Ovary (tissue), 9 donors: ENCODE data around the gene ST6GALNAC4. TPM values are rescaled to one million over a fixed set of nuclear protein-coding genes. Genes with fewer than 3 reads are reported as not detected.

Experiments used
- DNase-seq, 5 donors: peaks; one replicate each; pipeline ENCODE4 v3.0.0-alpha.2; 2019 to 2020
- H3K27ac ChIP-seq, 2 donors: fragments of 200-600 bp; one replicate each; pipeline versions ENCODE4 v1.5.1 to v1.8.0; 2019 to 2022
- H3K27me3 ChIP-seq: fragments of 200-600 bp; one replicate; pipeline ENCODE4 v1.8.0; 2022
- H3K36me3 ChIP-seq: fragments of 200-600 bp; sonication (generic); one replicate; pipeline ENCODE4 v1.5.1; 2019
- H3K4me1 ChIP-seq: one replicate; pipeline ENCODE4 v1.8.1; 2013; ENCODE audit warnings: mild to moderate bottlenecking, moderate library complexity; ENCODE audit not compliant: insufficient read depth
- H3K4me3 ChIP-seq: fragments of 200-600 bp; sonication (generic); one replicate; pipeline ENCODE4 v1.5.1; 2017
- H3K9me3 ChIP-seq, 2 donors: fragments of 200-600 bp in 1 of 2; sonication (generic) in 1 of 2; one replicate each; pipeline versions ENCODE4 v1.5.1 to v1.8.1; 2013 to 2019; ENCODE audit warnings: mild to moderate bottlenecking in 1 of 2, moderate library complexity in 1 of 2
- EP300 ChIP-seq: sonication (generic); formaldehyde crosslinking; IDR thresholded peaks from one replicate; pipeline ENCODE4 v1.6.1; 2017; ENCODE audit warnings: antibody characterized with exemption
- POLR2A ChIP-seq: fragments of 450-650 bp; IDR thresholded peaks from one replicate; pipeline ENCODE4 v1.6.1; 2017; ENCODE audit warnings: antibody characterized with exemption, mild to moderate bottlenecking, moderate library complexity
- WGBS, 3 donors: extraction: QIAGEN DNeasy Blood & Tissue Kit in 1 of 3; methylation state at CpG; one replicate each; pipeline versions ENCODE4 v1.1.5 to v1.1.7; 2013 to 2017; 5-methylcytosine and 5-hydroxymethylcytosine counted together
- intact Hi-C, 4 donors: fragments of 100-400 bp; cut with DNase I; formaldehyde crosslinking; loops; one replicate each; pipeline versions ENCODE4 v1.11.0 to v1.15.1; 2022 to 2023
- polyA plus RNA-seq, 2 donors: library from polyadenylated mRNA; stranded (reverse); fragments of 200-250 nt in 1 of 2; fragments of 350-450 nt in 1 of 2; fragmentation: Illumina TruSeq in 1 of 2; extraction: RNeasy Lipid Tissue Mini Kit (QIAGEN cat#74804) in 1 of 2; gene quantifications; one replicate each; pipeline ENCODE4 v1.2.3, GENCODE V29; 2013 to 2014
- total RNA-seq, 7 donors: library from RNA; depleted of rRNA in 2 of 7; stranded (reverse); fragments of >200 nt in 2 of 7; fragmentation: NEBNext Ultra II Directional in 3 of 7; extraction: Animal tissue kit (Norgen Biotek cat#: 25700) in 3 of 7; gene quantifications; one replicate each; pipeline versions ENCODE4 v1.1.0 to v1.2.4, GENCODE V29; 2016 to 2023
- TF ChIP-seq, protein P1 (sequence below), 3 donors: fragments of 450-650 bp in 2 of 3; fragments of 200-600 bp in 1 of 3; IDR thresholded peaks; one replicate each; pipeline versions ENCODE4 v1.5.1 to v1.8.0; 2016 to 2022; ENCODE audit warnings: antibody characterized with exemption in 3 of 3, mild to moderate bottlenecking in 1 of 3
- donor health status: DM: no; HTN: no; CAD: no; lungs with moderate emphysema.
- donor health status: DM: no; HTN: no; CAD: no.
- donor health status: Bipolar disorder and iron deficiency.
- donor health status: DM: yes; HTN: yes; CAD: no.
- donor health status: DM: no; HTN: no; CAD: no.
- donor health status: DM: yes; HTN: yes; CAD: no.

The ST6GALNAC4 gene
- total and polyA plus RNA-seq, 9 donors: 2.2 to 58.4 (median 45.8) TPM

DNA sequence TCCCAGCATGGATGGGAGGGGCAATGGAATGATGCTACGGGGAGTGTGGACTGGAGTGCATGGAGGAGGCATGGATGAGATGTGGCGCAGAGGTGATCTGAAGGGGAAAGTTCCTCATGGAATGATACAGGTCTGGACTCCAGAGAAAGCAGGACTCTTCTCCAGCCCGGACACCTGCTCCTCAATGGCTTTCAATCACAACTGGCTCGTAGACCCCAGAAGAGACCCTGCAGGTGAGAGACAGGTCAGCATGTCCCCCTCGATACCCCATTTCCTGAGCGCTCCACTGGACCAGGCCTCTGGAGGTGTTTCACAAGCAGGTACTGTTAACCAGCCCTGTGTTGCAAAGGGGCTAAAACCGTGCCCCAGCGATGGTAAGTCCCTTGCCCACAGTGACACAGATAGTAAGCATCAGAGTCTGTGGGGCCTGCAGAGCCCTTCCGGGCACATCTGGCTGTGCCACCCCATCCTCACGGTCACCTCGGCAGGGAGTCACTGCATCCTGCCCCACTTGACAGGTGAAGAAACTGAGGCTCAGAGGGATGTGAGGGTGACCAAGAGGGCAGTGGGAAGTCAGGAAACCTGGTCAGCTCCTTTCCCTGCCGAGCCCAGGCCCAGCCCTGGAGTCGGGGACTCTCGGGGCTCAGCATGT is 26.3 kb upstream of the ST6GALNAC4 start:
- no peaks in the 10 kb centered on the region for H3K27me3 ChIP-seq
- H3K27ac ChIP-seq: no peak overlapping the region

DNA sequence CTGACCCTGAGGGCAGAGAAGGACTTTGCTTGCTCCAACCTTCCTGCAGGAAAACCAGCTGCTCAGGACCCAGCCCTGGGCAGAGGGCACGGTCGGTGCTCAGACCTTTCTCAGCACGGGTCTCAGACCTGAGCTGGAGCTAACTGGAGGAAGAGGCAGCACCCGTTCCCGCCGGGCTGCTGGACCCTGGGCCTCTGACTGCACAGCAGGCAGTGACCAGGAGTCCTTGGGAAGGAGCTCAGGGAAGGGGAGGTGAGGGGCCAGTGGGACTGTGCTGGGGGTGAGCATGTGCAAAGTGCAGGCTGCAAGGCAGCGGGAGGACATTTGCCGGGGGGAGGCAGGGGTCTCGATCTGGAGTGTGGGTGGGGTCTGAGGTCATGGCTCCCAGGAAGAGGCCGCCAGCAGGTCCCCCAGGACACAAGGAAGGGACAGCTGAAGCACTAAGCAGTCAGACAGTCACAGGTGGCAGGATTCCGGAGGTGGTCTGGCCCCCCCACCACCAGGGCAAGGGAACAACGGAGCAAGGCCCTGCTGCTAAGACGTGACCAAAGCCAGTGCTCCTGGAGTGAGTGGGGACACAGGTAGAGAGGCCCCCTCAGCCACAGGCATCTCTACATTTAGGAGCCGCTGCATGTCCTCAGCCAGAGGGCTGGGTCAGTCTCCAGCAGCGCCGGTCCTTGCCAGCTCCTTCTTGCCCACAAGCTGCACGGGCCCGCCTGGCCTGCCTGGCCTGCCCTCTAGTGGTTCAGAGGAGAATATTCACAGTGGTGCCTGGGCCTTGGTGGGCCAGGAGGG is 25.6 kb upstream of the ST6GALNAC4 start:
- intact Hi-C loops: loop anchor here (1.0 to 5.0 kb wide), 6 partner anchors 35 to 175 kb away; no protein-coding TSS in a partner anchor
- Histone ChIP-seq H3K27me3 (no peaks in the 10 kb centered on the region), H3K9me3 (no peaks in the 10 kb centered on the region), H3K36me3 (no peaks in the 10 kb centered on the region), H3K27ac (peak overlapping the region; percentile 14 to 20), H3K4me1 (peaks cover 7% of the 10 kb centered on the region), H3K4me3 (no peak overlapping the region)
- TF ChIP-seq, protein P1, sequence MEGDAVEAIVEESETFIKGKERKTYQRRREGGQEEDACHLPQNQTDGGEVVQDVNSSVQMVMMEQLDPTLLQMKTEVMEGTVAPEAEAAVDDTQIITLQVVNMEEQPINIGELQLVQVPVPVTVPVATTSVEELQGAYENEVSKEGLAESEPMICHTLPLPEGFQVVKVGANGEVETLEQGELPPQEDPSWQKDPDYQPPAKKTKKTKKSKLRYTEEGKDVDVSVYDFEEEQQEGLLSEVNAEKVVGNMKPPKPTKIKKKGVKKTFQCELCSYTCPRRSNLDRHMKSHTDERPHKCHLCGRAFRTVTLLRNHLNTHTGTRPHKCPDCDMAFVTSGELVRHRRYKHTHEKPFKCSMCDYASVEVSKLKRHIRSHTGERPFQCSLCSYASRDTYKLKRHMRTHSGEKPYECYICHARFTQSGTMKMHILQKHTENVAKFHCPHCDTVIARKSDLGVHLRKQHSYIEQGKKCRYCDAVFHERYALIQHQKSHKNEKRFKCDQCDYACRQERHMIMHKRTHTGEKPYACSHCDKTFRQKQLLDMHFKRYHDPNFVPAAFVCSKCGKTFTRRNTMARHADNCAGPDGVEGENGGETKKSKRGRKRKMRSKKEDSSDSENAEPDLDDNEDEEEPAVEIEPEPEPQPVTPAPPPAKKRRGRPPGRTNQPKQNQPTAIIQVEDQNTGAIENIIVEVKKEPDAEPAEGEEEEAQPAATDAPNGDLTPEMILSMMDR (IDR thresholded peaks at IDR 0.05): peak; percentile 87 to 93 (median 93)
- TF ChIP-seq EP300 (no peak), POLR2A (peak; percentile 8)
- peak; percentile 77 to 87 (median 80) for DNase-seq
- WGBS, 3 donors: 34 to 41% (median 39%) methylated on average over 16 to 18 of the region's 18 CpGs

More for the DNA sequence above, 26.3 kb upstream of the ST6GALNAC4 start:
- intact Hi-C loops: loop anchor here (1.0 to 5.0 kb wide), 6 partner anchors 34 to 174 kb away; no protein-coding TSS in a partner anchor
- 81 to 83% (median 82%) methylated on average over 14 of the region's 14 CpGs for WGBS, 3 donors
- H3K4me1 ChIP-seq: peaks cover 4% of the 10 kb centered on the region
- no peaks in the 10 kb centered on the region for H3K9me3 ChIP-seq
- no peak overlapping the region for H3K4me3 ChIP-seq
- peak; percentile 21 for TF ChIP-seq POLR2A
- TF ChIP-seq, protein P1 (IDR thresholded peaks at IDR 0.05): no peak
- TF ChIP-seq EP300: no peak
- H3K36me3 ChIP-seq: no peaks in the 10 kb centered on the region
- DNase-seq: peak in 2 of 5 donors; percentile 19 to 41

DNA sequence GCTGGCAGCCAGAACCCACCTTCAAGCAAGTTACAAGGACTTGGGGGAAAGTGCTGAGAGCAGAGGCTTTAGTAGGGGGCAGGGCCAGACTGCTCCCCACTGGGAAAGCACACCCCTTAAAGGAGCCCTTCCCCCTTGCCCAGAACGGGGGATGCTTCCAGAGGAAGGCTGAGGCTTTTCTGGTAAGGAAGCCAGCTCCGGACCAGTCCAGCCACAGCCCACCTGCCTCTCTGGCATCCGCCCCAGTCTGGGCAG is 25.0 kb upstream of the ST6GALNAC4 start:
- no peaks in the 10 kb centered on the region for H3K9me3 ChIP-seq
- TF ChIP-seq, protein P1 (IDR thresholded peaks at IDR 0.05): no peak
- no peak for TF ChIP-seq EP300
- no peak for TF ChIP-seq POLR2A
- intact Hi-C loops: loop anchor here in 3 of 4 donors (2.0 to 5.0 kb wide), 5 partner anchors 35 to 175 kb away; no protein-coding TSS in a partner anchor
- H3K4me1 ChIP-seq: peaks cover 11% of the 10 kb centered on the region
- DNase-seq: peak in 2 of 5 donors; percentile 18 to 44
- H3K27me3 ChIP-seq: no peaks in the 10 kb centered on the region
- H3K27ac ChIP-seq: peak overlapping the region; percentile 14 to 20
- 26 to 38% (median 36%) methylated on average over 3 of the region's 3 CpGs for WGBS, 3 donors
- no peak overlapping the region for H3K4me3 ChIP-seq
- no peaks in the 10 kb centered on the region for H3K36me3 ChIP-seq

DNA sequence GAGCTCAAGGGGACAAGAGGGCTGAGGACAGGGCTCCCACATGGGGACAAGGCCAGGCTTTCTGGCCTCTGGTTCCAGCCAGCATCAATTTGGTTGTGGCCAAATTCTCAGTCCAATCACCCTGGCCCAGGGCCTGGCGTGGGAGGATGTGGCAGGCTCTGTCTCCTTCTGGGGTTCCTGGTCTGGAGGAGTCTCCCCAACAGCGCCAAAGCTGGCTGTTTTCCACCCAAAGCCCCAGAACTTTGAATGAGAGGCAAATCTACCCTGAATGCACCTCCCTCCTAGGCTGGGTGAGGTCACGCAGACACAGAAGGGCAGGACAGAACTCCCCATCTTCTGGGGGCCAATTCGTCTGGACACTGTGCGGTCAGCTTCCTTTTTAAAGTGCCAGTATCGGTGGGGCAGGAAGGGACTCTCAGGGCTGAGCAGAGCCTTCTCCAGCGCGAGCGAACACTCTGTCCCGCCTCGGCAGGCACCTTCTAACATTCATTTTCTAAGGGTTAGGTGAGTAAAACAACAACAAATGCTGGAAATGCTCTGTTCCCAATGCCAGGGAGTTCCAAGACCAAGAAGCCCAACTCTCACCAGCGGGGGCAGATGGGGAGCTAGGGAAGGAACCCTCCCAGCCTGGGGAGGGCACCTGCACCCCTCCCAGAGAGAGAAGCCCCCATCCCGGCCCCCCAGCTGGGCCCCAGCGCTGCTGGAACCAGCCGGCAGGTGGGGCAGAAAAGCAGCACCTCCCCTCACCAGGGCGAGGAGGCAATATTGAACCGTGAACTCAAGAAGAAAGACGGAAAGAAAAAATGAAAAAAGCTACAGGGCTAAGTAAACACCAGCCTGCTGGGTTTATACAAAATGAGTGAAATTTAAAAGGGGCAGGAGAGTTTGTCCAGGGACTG is 24.5 kb upstream of the ST6GALNAC4 start:
- Histone ChIP-seq H3K4me3 (no peak overlapping the region), H3K36me3 (no peaks in the 10 kb centered on the region), H3K27me3 (no peaks in the 10 kb centered on the region), H3K9me3 (no peaks in the 10 kb centered on the region), H3K27ac (peak overlapping the region; percentile 14 to 20), H3K4me1 (peaks cover 14% of the 10 kb centered on the region)
- intact Hi-C loops: loop anchor here in 3 of 4 donors (5.0 kb wide), 4 partner anchors 36 to 176 kb away; no protein-coding TSS in a partner anchor
- 47 to 55% (median 51%) methylated on average over 18 of the region's 18 CpGs for WGBS, 3 donors
- DNase-seq: peak in 4 of 5 donors; percentile 40 to 71 (median 49)
- TF ChIP-seq EP300 (no peak), POLR2A (no peak)
- TF ChIP-seq, protein P1 (IDR thresholded peaks at IDR 0.05): no peak
